ENCODE data around the gene AUH. TPM values are rescaled to one million over a fixed set of nuclear protein-coding genes. Genes with fewer than 3 reads are reported as not detected.

Gene AUH
- total RNA-seq, 1 donor from 2014 or later, result 8.8 TPM

DNA sequence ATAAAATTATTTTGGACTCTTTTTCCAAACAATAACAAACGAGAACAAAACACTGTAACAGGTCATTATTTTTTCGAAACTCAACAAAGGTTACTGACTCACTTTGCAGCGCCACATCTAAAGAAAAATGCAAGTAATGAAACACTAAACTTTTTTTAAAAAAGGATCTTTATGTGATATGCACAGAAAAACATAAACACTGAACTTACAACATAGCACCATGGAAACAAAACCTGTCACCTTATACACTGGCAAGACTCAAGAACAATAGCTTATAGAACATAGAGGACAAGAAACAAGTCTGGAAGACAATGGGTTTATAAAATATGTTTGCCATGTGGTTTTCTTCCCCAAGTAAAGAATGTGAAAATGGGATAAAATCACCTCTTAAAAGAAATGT lies 85.2 kb downstream of the AUH start:
- Mint-ChIP-seq H3K9me3 (ENCODE audit: low read depth) (no peaks in the 10 kb centered on the region), H3K27me3 (ENCODE audit: low read depth) (no peaks in the 10 kb centered on the region), H3K4me1 (ENCODE audit: low read depth) (no peaks in the 10 kb centered on the region), H3K4me3 (ENCODE audit: unreplicated experiment) (no peak overlapping the region), H3K27ac (ENCODE audit: unreplicated experiment) (no peak overlapping the region), H3K36me3 (ENCODE audit: low read depth) (peaks cover 2% of the 10 kb centered on the region)
- TF ChIP-seq, protein P1, sequence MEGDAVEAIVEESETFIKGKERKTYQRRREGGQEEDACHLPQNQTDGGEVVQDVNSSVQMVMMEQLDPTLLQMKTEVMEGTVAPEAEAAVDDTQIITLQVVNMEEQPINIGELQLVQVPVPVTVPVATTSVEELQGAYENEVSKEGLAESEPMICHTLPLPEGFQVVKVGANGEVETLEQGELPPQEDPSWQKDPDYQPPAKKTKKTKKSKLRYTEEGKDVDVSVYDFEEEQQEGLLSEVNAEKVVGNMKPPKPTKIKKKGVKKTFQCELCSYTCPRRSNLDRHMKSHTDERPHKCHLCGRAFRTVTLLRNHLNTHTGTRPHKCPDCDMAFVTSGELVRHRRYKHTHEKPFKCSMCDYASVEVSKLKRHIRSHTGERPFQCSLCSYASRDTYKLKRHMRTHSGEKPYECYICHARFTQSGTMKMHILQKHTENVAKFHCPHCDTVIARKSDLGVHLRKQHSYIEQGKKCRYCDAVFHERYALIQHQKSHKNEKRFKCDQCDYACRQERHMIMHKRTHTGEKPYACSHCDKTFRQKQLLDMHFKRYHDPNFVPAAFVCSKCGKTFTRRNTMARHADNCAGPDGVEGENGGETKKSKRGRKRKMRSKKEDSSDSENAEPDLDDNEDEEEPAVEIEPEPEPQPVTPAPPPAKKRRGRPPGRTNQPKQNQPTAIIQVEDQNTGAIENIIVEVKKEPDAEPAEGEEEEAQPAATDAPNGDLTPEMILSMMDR (IDR thresholded peaks at IDR 0.05), result no peak
- DNase-seq (ENCODE audit: low spot score), result no peak

DNA sequence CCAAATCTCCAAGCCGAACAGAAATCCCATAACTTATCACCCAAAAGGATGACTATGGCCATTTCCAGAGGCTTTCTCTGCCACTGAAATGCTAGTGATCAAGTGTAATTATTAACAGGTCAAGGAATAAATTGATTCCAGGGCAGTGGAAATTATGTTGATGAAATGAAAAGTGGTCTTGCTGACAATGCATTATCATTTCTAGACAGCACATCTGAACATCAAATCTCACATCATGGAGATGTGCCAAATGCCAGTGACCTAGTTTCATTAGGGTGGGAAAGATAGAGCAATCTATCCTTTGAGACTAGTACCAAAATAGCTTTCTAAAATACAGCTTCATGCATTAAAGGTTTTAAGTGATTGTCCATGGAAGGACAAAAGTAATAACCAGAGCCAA lies 86.1 kb downstream of the AUH start:
- no peak overlapping the region for H3K4me3 Mint-ChIP-seq (ENCODE audit: unreplicated experiment)
- DNase-seq (ENCODE audit: low spot score), result no peak
- H3K9me3 Mint-ChIP-seq (ENCODE audit: low read depth), result no peaks in the 10 kb centered on the region
- H3K27ac Mint-ChIP-seq (ENCODE audit: unreplicated experiment), result no peak overlapping the region
- H3K27me3 Mint-ChIP-seq (ENCODE audit: low read depth), result no peaks in the 10 kb centered on the region
- H3K36me3 Mint-ChIP-seq (ENCODE audit: low read depth), result no peaks in the 10 kb centered on the region
- TF ChIP-seq, protein P1 (IDR thresholded peaks at IDR 0.05), result no peak
- H3K4me1 Mint-ChIP-seq (ENCODE audit: low read depth), result no peaks in the 10 kb centered on the region

DNA sequence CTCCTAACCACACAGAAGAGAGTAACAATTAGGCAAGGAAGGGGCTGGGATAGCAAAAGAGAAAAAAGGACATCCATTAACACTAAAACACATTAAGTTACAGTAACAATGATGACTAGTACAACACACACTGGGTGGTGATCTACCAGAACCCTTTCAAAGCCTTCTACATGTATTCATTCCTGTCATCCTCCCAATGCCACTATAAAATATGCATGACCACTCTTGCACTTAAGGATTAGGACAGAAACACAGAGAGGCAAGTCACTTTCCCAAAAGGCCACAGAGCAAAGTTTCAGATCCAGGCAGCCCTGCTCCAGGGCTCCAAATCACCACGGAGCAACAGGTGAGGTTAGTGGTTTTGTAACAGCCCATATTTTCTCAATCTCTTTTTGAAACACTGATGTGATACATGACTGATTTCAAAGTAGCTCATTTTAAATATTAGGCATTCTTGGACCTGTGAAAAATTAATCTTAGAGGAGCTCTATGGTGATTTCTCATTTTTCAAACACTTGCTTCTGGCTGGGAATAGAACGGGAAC lies 86.7 kb downstream of the AUH start:
- TF ChIP-seq, protein P1 (IDR thresholded peaks at IDR 0.05), result no peak
- H3K27ac Mint-ChIP-seq (ENCODE audit: unreplicated experiment), result no peak overlapping the region
- H3K9me3 Mint-ChIP-seq (ENCODE audit: low read depth), result no peaks in the 10 kb centered on the region
- no peak overlapping the region for H3K4me3 Mint-ChIP-seq (ENCODE audit: unreplicated experiment)
- no peaks in the 10 kb centered on the region for H3K4me1 Mint-ChIP-seq (ENCODE audit: low read depth)
- H3K27me3 Mint-ChIP-seq (ENCODE audit: low read depth), result no peaks in the 10 kb centered on the region
- H3K36me3 Mint-ChIP-seq (ENCODE audit: low read depth), result no peaks in the 10 kb centered on the region
- no peak for DNase-seq (ENCODE audit: low spot score)

DNA sequence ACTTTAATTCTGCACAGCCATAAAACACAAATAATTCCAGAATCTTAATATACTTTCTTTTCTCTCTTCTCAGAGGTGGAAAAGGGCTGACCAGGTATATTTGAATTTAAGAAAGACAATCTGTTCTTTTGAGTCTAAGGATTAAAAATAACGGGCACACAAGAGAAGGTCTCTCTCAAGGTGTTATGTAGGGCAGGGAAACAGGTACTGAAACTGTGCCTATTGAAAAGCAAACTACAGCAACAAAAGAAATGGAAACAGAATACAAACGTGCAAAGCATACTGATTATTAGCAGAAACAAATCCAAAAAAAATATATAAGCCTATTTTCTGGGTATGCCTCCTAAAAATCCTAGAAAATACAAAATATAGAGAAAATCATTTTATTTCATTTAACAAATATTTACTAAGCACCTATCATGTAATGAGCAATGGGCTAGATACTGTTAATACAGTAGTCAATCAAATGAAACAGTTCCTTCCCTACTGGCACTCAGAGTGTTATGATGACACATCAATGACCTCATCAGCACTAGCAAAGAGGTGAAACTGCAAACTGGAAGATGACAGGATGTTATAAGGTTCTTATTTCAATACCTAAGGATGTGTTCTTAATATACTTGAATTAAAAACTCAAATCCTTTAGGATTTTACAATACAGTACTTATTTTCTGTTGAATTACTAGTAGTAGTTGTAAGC lies 87.7 kb downstream of the AUH start:
- Mint-ChIP-seq H3K9me3 (ENCODE audit: low read depth) (no peaks in the 10 kb centered on the region), H3K27ac (ENCODE audit: unreplicated experiment) (no peak overlapping the region), H3K27me3 (ENCODE audit: low read depth) (no peaks in the 10 kb centered on the region), H3K36me3 (ENCODE audit: low read depth) (no peaks in the 10 kb centered on the region), H3K4me1 (ENCODE audit: low read depth) (no peaks in the 10 kb centered on the region), H3K4me3 (ENCODE audit: unreplicated experiment) (no peak overlapping the region)
- TF ChIP-seq, protein P1 (IDR thresholded peaks at IDR 0.05), result no peak
- no peak for DNase-seq (ENCODE audit: low spot score)

DNA sequence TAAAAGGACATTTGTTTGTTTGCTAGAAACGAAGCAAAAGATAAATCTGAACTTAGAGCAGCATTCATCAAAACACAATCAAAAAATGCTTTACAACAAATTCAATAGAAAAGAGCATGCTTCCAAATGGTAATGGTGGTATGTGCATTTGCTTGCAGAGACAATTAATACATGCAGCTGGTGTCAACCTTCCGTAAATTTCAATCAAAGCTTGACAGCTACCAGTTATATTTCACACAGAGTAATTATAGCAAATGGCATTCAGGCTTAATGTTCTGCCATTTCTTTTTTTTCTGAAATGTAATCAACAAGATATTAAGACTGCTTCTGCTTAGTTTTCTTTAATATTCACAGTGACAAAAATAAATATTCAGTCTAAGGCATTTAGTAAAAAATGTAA lies 90.6 kb downstream of the AUH start:
- Mint-ChIP-seq H3K27me3 (ENCODE audit: low read depth) (no peaks in the 10 kb centered on the region), H3K9me3 (ENCODE audit: low read depth) (no peaks in the 10 kb centered on the region), H3K4me3 (ENCODE audit: unreplicated experiment) (no peak overlapping the region), H3K4me1 (ENCODE audit: low read depth) (no peaks in the 10 kb centered on the region), H3K36me3 (ENCODE audit: low read depth) (peaks cover 2% of the 10 kb centered on the region), H3K27ac (ENCODE audit: unreplicated experiment) (no peak overlapping the region)
- DNase-seq (ENCODE audit: low spot score), result no peak
- TF ChIP-seq, protein P1 (IDR thresholded peaks at IDR 0.05), result no peak
